GM20431 (cell line): ENCODE measurements around the gene RYR1.
"Not testable (repeated sequence)": the region's sequence is repeated elsewhere in the genome, so short reads cannot be mapped to it uniquely, and the experiment has no call there.

Experiments
- in situ Hi-C: fragments of 300-500 bp; cut with MseI, MboI; formaldehyde crosslinking; loops from one replicate; pipeline ENCODE4 v1.15.0; 2020; ENCODE audit warnings: low sequenced_read_pairs; ENCODE audit not compliant: unreplicated experiment

Gene RYR1

GRCh38 chr19:38399081-38399480 is 34.4 kb upstream of the RYR1 start:
- in situ Hi-C loops: no loop called here

DNA sequence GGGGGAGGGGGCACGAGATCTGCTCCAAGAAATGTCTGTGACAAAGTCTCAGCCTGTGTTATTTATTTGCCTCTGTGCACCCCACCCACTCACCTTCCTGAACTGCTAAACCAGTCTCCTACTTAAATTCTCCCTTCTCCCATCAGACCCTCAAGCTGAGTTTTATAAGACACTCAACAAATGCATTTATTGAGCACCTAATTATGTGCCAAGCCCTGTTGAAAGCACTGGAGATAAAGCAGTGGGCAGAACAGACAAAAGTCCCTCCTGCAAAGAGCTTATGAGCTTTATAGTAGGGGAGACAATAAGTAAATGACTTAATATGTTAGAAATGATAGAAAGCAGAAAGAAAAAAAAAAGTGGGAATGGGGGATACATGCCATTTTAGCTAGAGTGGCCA is 34.0 kb upstream of the RYR1 start:
- in situ Hi-C loops: no loop called here

DNA sequence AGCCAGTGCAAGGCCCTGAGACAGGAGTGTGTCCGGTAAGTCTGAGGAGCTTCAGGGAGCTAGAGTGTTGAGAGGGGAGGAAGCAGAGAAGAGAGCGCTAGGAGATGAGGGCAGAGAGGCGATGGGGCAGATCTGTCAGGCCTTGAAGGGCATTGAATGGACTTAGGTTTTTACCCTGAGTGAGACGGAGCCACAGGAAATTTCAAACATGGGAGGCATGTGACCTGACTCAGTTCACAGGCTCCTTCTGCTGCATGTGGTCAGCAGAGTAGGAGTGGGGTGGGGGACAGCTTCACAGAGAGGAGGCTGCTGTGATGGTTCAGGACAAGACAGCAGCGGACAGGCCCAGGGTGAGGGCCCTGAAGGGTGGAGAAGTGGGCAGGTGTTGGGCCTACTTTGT is 33.1 kb upstream of the RYR1 start:
- in situ Hi-C loops: no loop called here

DNA sequence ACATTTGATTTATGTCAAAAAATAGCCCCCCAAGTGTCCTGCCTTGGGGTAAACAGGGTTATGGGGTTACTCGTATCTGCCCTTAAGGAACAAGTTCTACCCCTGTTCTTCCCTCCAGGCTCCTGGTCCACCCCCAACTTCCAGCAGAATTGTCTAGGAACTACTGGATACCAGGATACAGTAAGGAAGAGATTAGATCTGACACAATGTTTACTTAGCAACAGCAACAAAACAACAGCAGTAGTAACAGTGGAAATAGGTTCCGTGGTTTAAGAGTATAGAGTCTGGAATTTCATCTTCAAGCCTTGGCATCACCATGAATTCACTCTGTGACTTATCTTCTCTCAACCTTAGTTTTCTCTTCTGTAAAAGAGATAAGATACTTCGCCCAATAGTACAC is 32.3 kb upstream of the RYR1 start:
- in situ Hi-C loops: no loop called here

- in situ Hi-C loops: no loop called here
These were observed 30.9 kb upstream of the RYR1 start for GRCh38 chr19:38402623-38402966.

GRCh38 chr19:38402967-38403674 is 30.4 kb upstream of the RYR1 start, which contains the start of gene FAM98C:
Gene FAM98C, plus strand, starts transcription at chr19:38403093. Its CDS starts 61 bp downstream, at chr19:38403154.
- in situ Hi-C loops: no loop called here

DNA sequence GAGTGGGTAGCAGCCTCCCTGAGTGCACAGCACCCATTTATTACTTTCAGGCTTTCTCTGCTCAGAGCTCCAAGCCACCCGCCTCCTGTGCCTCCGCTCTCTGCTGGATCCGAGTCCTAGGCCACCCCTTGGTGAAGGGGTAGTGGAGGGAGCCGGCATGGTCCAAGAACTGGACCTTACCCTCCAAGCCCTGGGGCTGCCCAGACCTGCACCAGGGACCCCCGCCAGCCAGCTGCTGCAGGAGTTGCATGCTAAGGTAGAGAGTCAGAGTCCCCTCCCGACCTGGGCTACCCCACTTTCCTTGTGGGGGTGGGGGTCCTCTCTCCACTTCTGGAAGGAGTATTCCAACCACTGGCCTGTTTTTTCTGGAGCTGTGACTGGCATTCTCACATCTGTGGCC is 28.6 kb upstream of the RYR1 start:
- in situ Hi-C loops: no loop called here

DNA sequence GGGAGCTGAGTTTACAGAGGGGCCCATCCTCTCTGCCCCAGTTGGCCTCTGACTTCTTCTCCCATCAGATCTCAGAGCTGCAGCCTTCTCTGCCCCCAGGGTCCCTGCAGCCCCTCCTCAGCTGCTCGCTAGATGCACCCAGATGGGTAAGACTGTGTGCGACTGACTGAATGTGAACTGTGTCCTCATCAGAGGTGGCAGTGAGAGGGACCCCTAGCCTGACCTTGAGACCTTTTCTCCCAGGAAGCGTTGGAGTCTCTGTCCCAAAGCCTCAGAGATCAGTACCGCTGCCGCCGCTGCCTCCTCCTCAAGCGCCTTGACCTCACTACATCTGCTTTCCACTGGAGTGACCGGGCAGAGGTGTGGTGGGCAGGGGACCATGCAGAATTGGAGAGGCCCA is 28.2 kb upstream of the RYR1 start:
- in situ Hi-C loops: no loop called here

GRCh38 chr19:38409631-38410133 is 23.8 kb upstream of the RYR1 start:
- in situ Hi-C loops: no loop called here

DNA sequence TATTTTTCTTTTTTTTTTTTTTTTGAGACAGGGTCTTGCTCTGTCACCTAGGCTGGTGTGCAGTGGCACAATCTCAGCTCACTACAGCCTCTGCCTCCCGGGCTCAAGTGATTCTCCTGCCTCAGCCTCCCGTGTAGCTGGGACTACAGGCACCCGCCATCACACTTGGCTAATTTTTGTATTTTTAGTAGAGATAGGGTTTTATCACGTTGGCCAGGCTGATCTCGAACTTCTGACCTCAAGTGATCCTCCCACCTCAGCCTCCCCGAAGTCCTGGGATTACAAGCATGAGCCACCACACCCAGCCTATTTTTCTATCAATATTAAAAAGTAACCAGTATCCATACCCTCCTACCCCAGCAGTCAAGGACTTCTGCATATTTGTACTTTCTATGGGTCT is 23.1 kb upstream of the RYR1 start:
- in situ Hi-C loops: not testable (repeated sequence)

GRCh38 chr19:38411041-38411712 is 22.3 kb upstream of the RYR1 start:
- in situ Hi-C loops: no loop called here

GRCh38 chr19:38411898-38412297 is 21.6 kb upstream of the RYR1 start:
- in situ Hi-C loops: not testable (repeated sequence)

- in situ Hi-C loops: no loop called here
These were observed 21.0 kb upstream of the RYR1 start for GRCh38 chr19:38412491-38412890.

- in situ Hi-C loops: no loop called here
These were observed 20.5 kb upstream of the RYR1 start for GRCh38 chr19:38412961-38413360.

- in situ Hi-C loops: no loop called here
These were observed 20.1 kb upstream of the RYR1 start for GRCh38 chr19:38413416-38413815.

GRCh38 chr19:38417146-38417543 is 16.3 kb upstream of the RYR1 start:
- in situ Hi-C loops: no loop called here

DNA sequence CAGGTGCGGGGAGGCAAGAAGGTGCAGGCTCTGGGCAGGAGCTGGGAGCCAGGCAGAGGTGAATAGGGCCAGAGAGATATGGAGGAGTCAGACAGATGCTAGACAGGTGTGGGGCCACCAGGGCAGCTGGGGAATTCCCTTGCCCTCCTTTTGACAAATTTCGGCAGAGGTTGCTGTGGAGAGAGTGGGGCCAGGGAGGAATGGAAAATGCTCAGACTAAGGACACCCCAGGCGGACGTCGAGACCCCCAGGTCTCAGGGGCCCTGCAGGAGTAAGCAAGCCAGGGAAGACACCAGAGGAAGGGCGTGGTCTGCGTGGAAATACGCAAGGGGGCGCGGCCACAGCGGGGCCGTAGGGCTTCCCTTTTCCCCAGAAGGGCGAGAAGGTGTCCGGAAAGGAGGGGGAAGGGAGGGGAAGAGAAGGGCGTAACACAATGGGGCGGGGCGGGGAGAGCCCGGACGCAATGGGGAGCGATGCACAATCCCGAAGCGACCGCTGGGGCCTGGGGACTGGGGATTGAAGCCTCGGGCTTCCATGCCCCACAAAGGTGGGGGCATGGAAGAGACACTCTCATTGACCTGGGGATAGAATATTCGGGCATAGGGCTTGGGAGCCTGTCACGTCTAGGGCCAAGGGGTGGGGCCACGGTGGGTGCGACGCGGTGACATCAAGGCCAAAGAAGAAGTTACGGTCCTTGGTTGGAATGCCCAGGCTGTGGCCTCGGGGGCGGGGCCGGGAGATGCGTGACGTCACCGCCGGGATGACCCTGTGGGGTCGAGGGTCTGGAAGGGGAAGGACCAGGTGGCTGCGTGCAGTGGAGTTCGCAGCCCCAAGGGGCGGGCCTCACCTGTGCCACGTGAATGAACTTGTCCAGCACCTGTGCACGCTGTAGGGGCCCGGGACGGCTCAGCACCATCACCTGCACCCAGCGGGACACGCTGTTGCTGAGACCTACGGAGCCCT is 15.7 kb upstream of the RYR1 start:
- in situ Hi-C loops: no loop called here

DNA sequence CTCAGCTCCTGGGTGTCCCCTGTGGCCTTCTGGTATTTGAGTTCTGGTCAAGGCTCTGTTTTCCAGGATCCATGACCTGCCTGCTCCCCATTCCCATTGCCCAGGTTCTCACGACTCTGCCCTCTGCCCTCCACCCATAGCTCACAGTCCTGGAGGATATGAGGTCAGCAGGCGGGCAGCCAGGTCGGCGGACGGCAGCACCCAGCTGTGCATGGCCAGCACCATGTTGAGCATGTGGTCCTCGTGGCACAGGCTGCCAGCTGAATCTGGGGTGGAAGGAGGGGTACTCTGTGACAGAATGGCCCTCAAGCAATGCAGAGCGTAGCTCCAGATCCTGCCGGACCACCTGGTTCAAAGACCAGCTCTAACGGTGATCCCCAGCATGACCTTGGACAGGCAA is 12.6 kb upstream of the RYR1 start:
- in situ Hi-C loops: no loop called here

DNA sequence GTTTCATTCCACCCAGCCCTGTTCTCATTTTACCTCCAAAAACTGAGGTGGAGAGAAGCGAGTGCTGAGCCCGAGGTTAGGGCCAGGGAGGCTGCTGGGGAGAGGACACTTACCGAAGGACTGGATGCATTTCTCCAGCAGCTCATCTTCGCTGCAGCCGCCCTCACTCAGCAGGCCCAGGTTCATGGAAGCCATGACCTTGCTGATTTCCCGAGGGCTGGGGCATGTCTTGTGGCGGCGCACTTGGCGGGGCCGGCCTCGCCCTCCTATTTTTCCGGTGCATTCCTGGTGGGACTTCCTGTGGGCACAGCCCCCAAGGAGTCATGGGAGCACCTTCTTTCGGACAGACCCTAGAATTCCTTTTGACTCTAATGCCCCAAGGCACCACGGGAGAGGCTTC is 11.6 kb upstream of the RYR1 start:
- in situ Hi-C loops: no loop called here

DNA sequence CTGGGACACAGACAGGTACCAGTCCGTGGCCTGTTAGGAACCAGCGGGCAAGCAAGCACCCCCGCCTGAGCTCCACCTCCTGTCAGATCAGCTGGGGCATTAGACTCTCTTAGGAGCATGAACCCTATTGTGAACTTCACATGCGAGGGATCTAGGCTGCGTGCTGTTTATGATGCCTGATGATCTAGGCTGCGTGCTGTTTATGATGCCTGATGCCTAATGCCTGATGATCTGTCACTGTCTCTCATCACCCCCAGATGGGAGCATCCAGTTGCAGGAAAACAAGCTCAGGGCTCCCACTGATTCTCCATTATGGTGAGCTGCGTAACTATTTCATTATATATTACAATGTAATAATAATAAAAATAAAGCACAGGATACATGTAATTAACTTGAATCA is 11.1 kb upstream of the RYR1 start:
- in situ Hi-C loops: no loop called here

DNA sequence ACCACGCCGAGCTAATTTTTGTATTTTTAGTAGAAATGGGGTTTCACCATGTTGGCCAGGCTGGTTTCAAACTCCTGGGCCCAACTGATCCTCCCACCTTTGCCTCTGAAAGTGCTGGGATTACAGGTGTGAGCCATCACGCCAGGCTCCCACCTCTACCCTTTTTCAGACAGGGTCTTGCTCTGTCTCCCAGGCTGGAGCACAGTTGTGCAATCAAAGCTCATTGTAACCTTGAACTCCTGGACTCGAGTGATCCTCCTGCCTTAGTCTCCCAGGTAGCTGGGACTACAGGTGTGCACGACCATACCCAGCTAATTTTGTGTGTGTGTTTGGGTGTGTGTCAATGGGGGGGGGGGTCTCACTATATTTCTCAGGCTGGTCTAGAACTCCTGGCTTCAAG is 9.2 kb upstream of the RYR1 start:
- in situ Hi-C loops: no loop called here
